Measurements from ENCODE around the gene SDCCAG8.
A peak's percentile ranks its signal among the peaks of the same experiment; 100 is the strongest.

The SDCCAG8 gene

GRCh38 chr1:243281672-243282071, 25.8 kb downstream of the SDCCAG8 start:
- no peak for DNase-seq (ENCODE audit: low spot score)

- no peak for DNase-seq (ENCODE audit: low spot score)
These were observed 30.7 kb downstream of the SDCCAG8 start for GRCh38 chr1:243286409-243287122.

GRCh38 chr1:243287123-243287460, 31.3 kb downstream of the SDCCAG8 start:
- DNase-seq (ENCODE audit: low spot score): no peak

GRCh38 chr1:243287652-243288051, 31.8 kb downstream of the SDCCAG8 start:
- no peak for DNase-seq (ENCODE audit: low spot score)

GRCh38 chr1:243288062-243288461, 32.2 kb downstream of the SDCCAG8 start:
- no peak for DNase-seq (ENCODE audit: low spot score)

- DNase-seq (ENCODE audit: low spot score): no peak
These were observed 35.5 kb downstream of the SDCCAG8 start for GRCh38 chr1:243291292-243291691.

GRCh38 chr1:243292117-243292516, 36.3 kb downstream of the SDCCAG8 start:
- DNase-seq (ENCODE audit: low spot score): no peak

- DNase-seq (ENCODE audit: low spot score): no peak
These were observed 38.3 kb downstream of the SDCCAG8 start for GRCh38 chr1:243293941-243294722.

GRCh38 chr1:243294723-243295121, 38.9 kb downstream of the SDCCAG8 start:
- no peak for DNase-seq (ENCODE audit: low spot score)

- DNase-seq (ENCODE audit: low spot score): no peak
These were observed 43.2 kb downstream of the SDCCAG8 start for GRCh38 chr1:243299069-243299468.

GRCh38 chr1:243301059-243301458, 45.2 kb downstream of the SDCCAG8 start:
- DNase-seq (ENCODE audit: low spot score): no peak

GRCh38 chr1:243311809-243312208, 56.0 kb downstream of the SDCCAG8 start:
- DNase-seq (ENCODE audit: low spot score): no peak

GRCh38 chr1:243312952-243313634, 57.3 kb downstream of the SDCCAG8 start:
- no peak for DNase-seq (ENCODE audit: low spot score)

GRCh38 chr1:243313635-243314536, 58.0 kb downstream of the SDCCAG8 start:
- DNase-seq (ENCODE audit: low spot score): no peak

- no peak for DNase-seq (ENCODE audit: low spot score)
These were observed 59.6 kb downstream of the SDCCAG8 start for GRCh38 chr1:243315455-243315854.

- no peak for DNase-seq (ENCODE audit: low spot score)
These were observed 60.1 kb downstream of the SDCCAG8 start for GRCh38 chr1:243315893-243316292.

- DNase-seq (ENCODE audit: low spot score): no peak
These were observed 60.6 kb downstream of the SDCCAG8 start for GRCh38 chr1:243316366-243316989.

- DNase-seq (ENCODE audit: low spot score): no peak
These were observed 64.4 kb downstream of the SDCCAG8 start for GRCh38 chr1:243320224-243320623.

GRCh38 chr1:243322326-243322725, 66.5 kb downstream of the SDCCAG8 start:
- DNase-seq (ENCODE audit: low spot score): no peak

GRCh38 chr1:243323491-243323890, 67.7 kb downstream of the SDCCAG8 start:
- DNase-seq (ENCODE audit: low spot score): no peak

GRCh38 chr1:243325305-243325890, 69.6 kb downstream of the SDCCAG8 start:
- DNase-seq (ENCODE audit: low spot score): peak; percentile 66

All from hematopoietic multipotent progenitor cell treated with erythropoietin and hydrocortisone succinate and interleukin-3 and kit ligand, for 15 days (in vitro differentiated cells).